Psoas muscle (tissue), 8 donors: ENCODE results near the gene ZCCHC14. TPM values are rescaled to one million over a fixed set of nuclear protein-coding genes. Genes with fewer than 3 reads are reported as not detected.
"Not testable (repeated sequence)": the region's sequence is repeated elsewhere in the genome, so short reads cannot be mapped to it uniquely, and the experiment has no call there.

Source experiments
- ATAC-seq, 4 donors: fragments of 200-7000 bp; cut with Tn5 transposase; one replicate each; pipeline ENCODE4 v1.9.1; 2020; ENCODE audit warnings: moderate library complexity in 3 of 4, mild to moderate bottlenecking in 2 of 4
- DNase-seq, 2 donors: peaks; one replicate each; pipeline ENCODE4 v3.0.0-alpha.2; 2020
- H3K27ac ChIP-seq: fragments of 200-600 bp; one replicate; pipeline ENCODE4 v1.8.0; 2022
- H3K27me3 ChIP-seq, 3 donors: fragments of 200-600 bp in 1 of 3; one replicate each; pipeline versions ENCODE4 v1.6.1 to v1.8.0; 2013 to 2022; ENCODE audit warnings: low read length in 2 of 3, mild to moderate bottlenecking in 2 of 3, moderate library complexity in 1 of 3; ENCODE audit not compliant: insufficient read depth in 3 of 3
- H3K36me3 ChIP-seq, 2 donors: fragments of 200-600 bp in 1 of 2; one replicate each; pipeline versions ENCODE4 v1.6.1 to v1.8.0; 2013 to 2022; ENCODE audit warnings: low read depth in 1 of 2, mild to moderate bottlenecking in 1 of 2, moderate library complexity in 1 of 2; ENCODE audit not compliant: insufficient read depth in 1 of 2
- H3K4me1 ChIP-seq: fragments of 200-600 bp; one replicate; pipeline ENCODE4 v1.8.0; 2022
- H3K4me3 ChIP-seq: fragments of 200-600 bp; one replicate; pipeline ENCODE4 v1.8.0; 2022; ENCODE audit warnings: mild to moderate bottlenecking
- H3K9me3 ChIP-seq: fragments of 200-600 bp; one replicate; pipeline ENCODE4 v1.8.0; 2022
- WGBS, 3 donors: extraction: QIAGEN DNeasy Blood & Tissue Kit; methylation state at CpG; one replicate each; pipeline versions ENCODE4 v1.1.6 to v1.1.7; 2013; 5-methylcytosine and 5-hydroxymethylcytosine counted together
- intact Hi-C, 2 donors: fragments of 100-400 bp; cut with DNase I; formaldehyde crosslinking; loops; one replicate each; pipeline versions ENCODE4 v1.11.0 to v1.14.2; 2022
- polyA plus RNA-seq, 3 donors: library from polyadenylated mRNA; stranded (reverse); fragments of 200-250 nt; gene quantifications; one replicate each; pipeline ENCODE4 v1.2.3, GENCODE V29; 2013
- total RNA-seq, 4 donors: library from RNA; stranded (reverse); fragmentation: NEBNext Ultra II Directional in 2 of 4; extraction: Animal tissue kit (Norgen Biotek cat#: 25700) in 2 of 4; gene quantifications; one replicate each; pipeline versions ENCODE4 v1.2.1 to v1.2.4, GENCODE V29; 2021 to 2023
- TF ChIP-seq, protein P1 (sequence below): fragments of 200-600 bp; IDR thresholded peaks from one replicate; pipeline ENCODE4 v1.8.0; 2022; ENCODE audit warnings: antibody characterized with exemption
- donor health status: healthy with polysubstance abuse.
- donor health status: DM: no; HTN: no; CAD: no; lungs with moderate emphysema.
- donor health status: Bipolar disorder and iron deficiency.
- donor health status: healthy.
- donor health status: DM: yes; HTN: yes; CAD: no.
- donor health status: DM: no; HTN: no; CAD: no.
- donor health status: DM: no; HTN: no; CAD: no.
- donor health status: DM: yes; HTN: yes; CAD: no.

Gene ZCCHC14
- total and polyA plus RNA-seq, 7 donors, result 5.8 to 17.3 (median 14.6) TPM

DNA sequence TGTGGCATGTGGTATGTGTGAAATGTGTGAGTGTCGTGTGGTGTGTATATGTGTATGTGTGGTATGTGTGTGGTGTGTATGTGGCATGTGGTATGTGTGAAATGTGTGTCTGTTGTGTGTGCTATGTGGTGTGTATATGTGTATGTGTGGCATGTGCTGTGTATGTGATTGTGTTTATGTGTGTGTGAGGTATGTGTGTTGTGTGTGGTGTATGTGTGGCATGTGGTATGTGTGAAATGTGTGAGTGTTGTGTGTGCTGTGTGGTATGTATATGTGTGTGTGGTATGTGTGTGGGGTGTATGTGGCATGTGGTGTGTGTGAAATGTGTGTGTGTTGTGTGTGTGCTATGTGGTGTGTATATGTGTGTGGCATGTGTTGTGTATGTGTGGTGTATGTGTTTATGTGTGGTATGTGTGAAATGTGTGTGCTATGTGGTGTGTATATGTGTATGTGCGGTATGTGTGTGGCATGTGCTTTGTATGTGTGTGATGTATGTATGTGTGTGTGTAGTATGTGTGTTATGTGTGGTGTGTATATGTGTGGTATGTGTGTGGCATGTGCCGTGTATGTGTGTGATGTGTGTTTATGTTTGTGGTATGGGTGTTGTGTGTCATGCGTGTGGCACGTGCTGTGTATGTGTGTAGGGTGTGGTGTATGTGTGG lies 9.6 kb upstream of the ZCCHC14 start:
- no peak overlapping the region for H3K27ac ChIP-seq
- intact Hi-C loops, result no loop called here
- H3K27me3 ChIP-seq, result peaks cover 0 to 2% (median 0%) of the 10 kb centered on the region in 3 donors
- no peak overlapping the region for H3K4me3 ChIP-seq
- 89 to 93% (median 91%) methylated on average over 5 of the region's 5 CpGs for WGBS, 3 donors
- no peaks in the 10 kb centered on the region for H3K36me3 ChIP-seq
- TF ChIP-seq, protein P1, sequence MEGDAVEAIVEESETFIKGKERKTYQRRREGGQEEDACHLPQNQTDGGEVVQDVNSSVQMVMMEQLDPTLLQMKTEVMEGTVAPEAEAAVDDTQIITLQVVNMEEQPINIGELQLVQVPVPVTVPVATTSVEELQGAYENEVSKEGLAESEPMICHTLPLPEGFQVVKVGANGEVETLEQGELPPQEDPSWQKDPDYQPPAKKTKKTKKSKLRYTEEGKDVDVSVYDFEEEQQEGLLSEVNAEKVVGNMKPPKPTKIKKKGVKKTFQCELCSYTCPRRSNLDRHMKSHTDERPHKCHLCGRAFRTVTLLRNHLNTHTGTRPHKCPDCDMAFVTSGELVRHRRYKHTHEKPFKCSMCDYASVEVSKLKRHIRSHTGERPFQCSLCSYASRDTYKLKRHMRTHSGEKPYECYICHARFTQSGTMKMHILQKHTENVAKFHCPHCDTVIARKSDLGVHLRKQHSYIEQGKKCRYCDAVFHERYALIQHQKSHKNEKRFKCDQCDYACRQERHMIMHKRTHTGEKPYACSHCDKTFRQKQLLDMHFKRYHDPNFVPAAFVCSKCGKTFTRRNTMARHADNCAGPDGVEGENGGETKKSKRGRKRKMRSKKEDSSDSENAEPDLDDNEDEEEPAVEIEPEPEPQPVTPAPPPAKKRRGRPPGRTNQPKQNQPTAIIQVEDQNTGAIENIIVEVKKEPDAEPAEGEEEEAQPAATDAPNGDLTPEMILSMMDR, result no peak
- H3K9me3 ChIP-seq, result no peaks in the 10 kb centered on the region
- DNase-seq (no peak), ATAC-seq (no peak)
- H3K4me1 ChIP-seq, result no peaks in the 10 kb centered on the region

DNA sequence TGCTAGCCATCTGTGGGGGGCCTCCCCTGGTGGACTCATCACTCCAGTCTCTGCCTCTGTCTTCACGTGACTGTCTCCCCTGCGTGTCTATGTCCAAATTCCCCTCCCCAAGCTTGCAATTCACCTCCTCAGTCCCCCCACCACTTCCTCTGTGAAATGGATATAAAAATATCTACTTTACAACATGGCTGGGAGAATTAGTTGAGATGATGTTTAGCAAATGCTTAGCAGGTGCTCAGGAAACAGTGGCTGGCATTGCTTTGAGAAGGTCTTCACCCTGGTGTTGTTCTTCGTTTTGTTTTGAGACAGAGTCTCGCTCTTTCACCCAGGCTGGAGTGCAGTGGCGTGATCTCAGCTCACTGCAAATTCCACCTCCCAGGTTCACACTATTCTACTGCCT lies 8.3 kb upstream of the ZCCHC14 start:
- H3K4me3 ChIP-seq, result no peak overlapping the region
- peaks cover 0 to 2% (median 0%) of the 10 kb centered on the region in 3 donors for H3K27me3 ChIP-seq
- DNase-seq, result no peak
- TF ChIP-seq, protein P1, result no peak
- H3K27ac ChIP-seq, result no peak overlapping the region
- ATAC-seq, result no peak
- no peaks in the 10 kb centered on the region for H3K9me3 ChIP-seq
- WGBS, 3 donors, result 80 to 83% (median 82%) methylated on average over 5 of the region's 5 CpGs
- no peaks in the 10 kb centered on the region for H3K4me1 ChIP-seq
- no peaks in the 10 kb centered on the region for H3K36me3 ChIP-seq
- intact Hi-C loops, result no loop called here

DNA sequence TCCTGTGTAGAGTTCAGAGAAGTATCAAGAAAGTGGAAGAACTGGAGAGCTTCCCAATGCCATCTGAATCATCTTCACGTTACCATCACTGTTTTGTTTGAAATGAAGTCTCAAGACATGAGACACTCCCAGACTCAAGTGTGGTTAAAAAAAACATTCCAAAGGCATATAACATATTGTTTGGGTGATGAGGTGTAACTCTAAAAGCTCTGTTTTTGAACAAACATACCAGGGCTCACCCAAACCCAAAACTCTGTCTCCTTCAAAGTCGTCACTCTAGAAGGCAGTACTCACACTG lies 6.3 kb upstream of the ZCCHC14 start:
- Histone ChIP-seq H3K27me3 (no peaks in the 10 kb centered on the region), H3K27ac (no peak overlapping the region), H3K4me1 (no peaks in the 10 kb centered on the region), H3K36me3 (no peaks in the 10 kb centered on the region), H3K4me3 (no peak overlapping the region), H3K9me3 (no peaks in the 10 kb centered on the region)
- intact Hi-C loops, result no loop called here
- TF ChIP-seq, protein P1, result no peak
- 42 to 70% (median 42%) methylated on average over 2 of the region's 2 CpGs for WGBS, 3 donors
- DNase-seq, result no peak
- no peak for ATAC-seq

DNA sequence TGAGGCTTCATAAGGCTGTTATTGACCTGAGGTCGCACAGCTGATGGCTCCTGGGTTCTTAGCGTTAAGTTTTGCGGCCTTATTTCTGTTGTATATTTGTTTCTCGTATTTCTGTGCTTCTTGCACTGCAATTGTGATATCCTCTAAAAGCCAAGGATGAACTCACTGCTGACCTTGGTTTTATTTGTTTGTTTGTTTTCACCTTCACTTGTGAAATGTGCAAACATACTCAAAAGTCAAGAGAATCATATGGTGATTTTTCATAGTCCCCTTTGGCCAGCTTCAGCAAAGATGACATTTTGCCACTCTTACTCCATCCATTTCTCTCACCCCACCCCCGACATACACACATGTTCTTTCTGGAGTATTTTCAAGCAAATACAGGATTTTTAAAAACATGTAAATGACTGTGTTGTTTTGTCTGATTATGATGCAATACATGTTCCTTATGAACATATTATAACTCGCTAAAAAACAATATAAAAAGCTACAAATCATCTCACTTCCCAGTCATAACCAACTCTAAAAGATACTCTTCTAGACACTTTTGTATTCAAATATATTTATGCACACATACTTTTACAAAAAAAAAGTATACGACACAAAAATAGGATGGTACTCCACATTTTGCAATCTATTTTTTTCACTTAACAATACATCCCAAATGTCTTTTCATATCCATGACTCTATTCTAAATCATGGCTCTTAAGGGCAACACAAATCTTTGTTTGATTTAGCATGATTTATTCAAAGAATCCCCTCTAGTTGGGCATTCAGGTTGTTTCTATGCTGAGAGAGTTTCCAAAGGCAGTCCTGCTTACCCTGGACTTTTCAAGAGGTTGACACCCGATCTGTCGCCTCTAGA lies 5.7 kb upstream of the ZCCHC14 start:
- DNase-seq (no peak), ATAC-seq (no peak)
- no peaks in the 10 kb centered on the region for H3K4me1 ChIP-seq
- TF ChIP-seq, protein P1, result no peak
- no peaks in the 10 kb centered on the region for H3K9me3 ChIP-seq
- H3K27ac ChIP-seq, result no peak overlapping the region
- H3K4me3 ChIP-seq, result no peak overlapping the region
- no peaks in the 10 kb centered on the region for H3K27me3 ChIP-seq
- intact Hi-C loops, result no loop called here
- 68 to 70% (median 70%) methylated on average over 9 of the region's 9 CpGs for WGBS, 3 donors
- no peaks in the 10 kb centered on the region for H3K36me3 ChIP-seq

DNA sequence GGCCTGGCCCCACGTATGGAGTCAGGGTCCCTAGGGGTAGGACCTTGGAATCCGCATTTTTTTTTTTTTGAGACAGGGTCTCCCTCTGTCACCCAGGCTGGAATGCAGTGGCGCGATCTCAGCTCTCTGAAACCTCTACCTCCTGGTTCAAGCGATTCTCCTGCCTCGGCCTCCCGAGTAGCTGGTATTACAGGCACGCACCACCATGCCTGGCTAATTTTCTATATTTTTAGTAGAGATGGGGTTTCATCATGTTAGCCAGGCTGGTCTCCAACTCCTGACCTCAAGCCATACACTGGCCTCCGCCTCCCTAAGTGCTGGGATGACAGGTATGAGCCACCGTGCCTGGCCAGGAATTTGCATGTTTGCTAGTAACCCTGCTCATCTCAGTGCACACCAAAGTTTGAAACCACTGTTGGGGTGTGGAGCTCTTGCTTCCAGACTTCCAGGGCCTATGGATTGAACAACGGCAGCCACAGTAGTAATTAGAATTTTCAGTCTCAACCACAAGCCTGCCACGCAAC lies 5.0 kb upstream of the ZCCHC14 start:
- H3K27ac ChIP-seq, H3K9me3 ChIP-seq, H3K27me3 ChIP-seq, H3K4me3 ChIP-seq, H3K4me1 ChIP-seq, ATAC-seq, H3K36me3 ChIP-seq, intact Hi-C loops, DNase-seq: not testable (repeated sequence)
- WGBS, 3 donors, result 91 to 93% (median 92%) methylated on average over 12 of the region's 12 CpGs

DNA sequence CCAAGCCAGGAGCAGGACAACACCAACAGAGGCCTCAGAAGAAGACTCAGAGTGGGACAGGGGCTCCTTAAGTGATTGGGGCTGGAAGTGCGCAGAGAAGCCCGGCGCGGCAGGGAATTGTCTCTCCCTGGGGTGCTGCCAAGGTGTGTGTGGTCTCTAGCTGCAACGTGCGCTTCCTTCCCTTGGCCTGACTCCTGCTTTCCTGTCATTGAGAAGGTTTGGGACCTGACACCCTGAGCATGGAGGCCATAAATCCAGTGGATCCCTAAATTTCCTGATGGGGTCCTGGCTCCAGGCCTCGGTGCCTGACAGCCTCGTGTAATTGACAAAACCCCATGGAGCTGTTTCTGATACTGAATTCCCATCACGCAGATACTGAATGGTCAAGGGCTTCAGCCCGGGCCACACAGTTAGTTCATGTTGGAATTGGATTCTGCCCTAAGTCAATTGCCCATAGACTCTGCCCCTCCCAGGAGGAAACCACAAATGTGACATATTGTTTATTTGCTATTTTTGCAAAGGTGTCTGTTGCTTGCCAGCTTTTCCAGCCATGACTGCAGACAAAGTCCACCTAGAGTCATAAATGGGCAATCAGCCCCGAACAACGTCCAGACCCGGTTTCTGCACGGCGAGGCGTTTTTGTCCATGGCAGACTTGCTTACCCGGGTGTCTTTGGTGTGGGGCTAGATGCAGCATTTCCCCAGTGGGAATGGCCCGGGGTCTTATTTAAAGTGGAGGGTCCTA lies 4.4 kb upstream of the ZCCHC14 start:
- H3K9me3 ChIP-seq, H3K4me1 ChIP-seq, H3K4me3 ChIP-seq, H3K27me3 ChIP-seq, intact Hi-C loops, H3K36me3 ChIP-seq, ATAC-seq, H3K27ac ChIP-seq, DNase-seq: not testable (repeated sequence)
- WGBS, 3 donors, result 71 to 76% (median 75%) methylated on average over 18 of the region's 18 CpGs
